ENCODE data around the gene HMOX1.
A peak's percentile ranks its signal among the peaks of the same experiment; 100 is the strongest.
"Not testable (repeated sequence)": the region's sequence is repeated elsewhere in the genome, so short reads cannot be mapped to it uniquely, and the experiment has no call there.

The HMOX1 gene

DNA sequence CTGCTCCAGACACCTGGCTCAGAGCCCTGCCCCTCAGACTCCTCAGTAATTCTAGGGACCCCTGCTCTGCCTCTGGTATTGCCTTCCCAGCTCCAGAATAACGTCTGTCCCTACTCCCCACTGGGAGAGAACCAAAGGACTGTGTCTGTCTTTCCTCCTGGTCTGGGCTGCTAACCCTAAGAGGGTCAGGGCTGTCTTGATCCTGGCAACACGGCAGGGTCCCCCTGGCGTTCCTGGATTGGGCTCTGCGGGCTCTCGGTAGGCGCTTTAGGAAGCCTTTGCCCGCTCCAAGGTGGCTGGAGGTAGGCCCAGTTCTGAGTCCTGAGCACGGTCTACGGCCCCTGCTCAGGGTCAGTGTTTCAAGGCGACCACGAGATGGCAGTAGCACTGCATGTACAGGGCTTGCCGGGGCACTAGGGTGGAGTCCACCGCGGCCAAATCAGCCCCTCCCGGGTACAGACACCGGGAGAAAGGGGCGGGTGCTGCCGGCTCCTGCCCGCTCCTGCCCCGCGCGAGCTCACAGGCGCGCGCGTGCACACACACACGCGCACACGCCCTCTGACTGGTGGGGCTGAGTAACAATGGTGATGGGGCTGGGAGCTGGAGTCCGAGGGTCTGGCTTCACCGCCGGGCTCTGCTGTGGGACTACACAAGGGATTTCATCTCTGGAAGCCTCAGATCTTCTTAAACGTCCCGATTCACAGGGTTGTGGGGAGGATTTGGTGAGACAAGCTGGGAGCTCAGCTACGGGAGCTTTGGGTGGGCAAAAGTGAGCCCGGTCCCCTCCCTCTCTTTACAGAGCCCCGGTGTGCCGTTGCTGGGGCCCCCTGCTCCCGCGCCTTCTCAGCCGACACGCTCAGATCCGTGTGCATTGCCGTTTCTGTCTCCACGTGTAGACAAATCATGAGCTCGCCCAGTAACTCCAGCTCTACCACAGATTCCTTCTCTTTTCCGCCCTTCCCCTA lies 30.1 kb upstream of the HMOX1 start:
- peak; percentile 82 for DNase-seq

DNA sequence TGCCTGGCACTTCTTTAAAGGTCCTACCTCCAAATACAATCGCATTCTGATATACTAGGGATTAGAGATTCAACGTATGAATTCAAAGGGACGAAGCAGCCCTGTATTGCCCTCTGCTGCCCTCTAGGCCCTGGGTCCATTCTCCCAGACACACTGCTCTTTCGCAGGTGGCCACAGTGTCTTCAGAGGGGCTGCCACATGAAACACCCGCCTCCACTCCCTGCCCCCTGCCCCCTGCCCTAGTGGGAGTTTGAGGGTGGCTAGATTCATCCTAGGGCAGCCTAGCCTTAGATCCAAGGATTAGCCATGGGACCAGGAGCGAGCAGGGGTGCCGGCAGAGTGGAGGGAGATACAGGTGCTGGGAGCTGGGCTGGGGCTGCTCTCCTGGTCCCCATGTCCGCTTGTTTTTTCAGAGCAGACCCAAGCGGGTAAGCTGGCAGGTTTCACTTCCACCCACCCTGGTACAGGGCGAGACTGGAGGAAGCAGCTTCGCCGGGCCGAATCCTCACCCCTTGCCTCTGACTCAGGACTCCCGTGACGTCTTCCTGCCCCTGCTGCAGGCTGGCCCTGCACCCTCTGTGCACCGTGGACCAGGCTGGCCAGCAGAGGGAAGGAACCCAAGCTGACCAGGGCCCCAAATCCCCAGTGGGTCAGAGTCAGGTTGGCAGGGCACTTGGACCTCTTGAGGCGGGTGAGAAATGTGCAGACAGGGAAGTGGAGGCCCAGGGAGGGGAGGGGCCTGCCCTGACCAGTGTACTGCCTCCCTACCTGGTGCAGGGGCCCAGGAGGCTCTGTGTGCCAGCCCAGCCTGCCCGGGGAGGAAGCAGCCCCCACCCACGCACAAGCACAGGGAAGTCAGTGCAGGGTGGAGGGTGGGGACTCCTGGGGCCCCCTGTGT lies 28.4 kb upstream of the HMOX1 start:
- peak; percentile 34 for DNase-seq

DNA sequence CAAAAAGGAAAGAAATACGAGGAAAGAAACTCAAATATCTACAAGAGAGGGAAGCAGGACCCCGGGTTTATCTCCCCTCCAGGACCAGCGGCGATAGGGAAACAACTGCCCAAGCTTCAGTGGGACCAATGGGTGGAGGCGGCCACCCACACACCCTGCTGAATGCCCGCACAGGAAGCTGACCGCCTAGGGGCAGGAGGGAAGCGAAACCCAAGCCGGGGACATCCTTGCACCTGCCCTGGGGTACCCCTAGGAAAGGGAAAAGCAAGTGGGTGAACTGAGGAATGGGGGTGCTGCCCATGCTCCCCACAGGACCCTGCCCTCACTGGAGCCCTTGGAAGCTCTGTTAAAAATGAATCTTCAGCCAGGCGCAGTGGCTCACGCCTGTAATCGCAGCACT lies 27.6 kb upstream of the HMOX1 start:
- DNase-seq = no peak

DNA sequence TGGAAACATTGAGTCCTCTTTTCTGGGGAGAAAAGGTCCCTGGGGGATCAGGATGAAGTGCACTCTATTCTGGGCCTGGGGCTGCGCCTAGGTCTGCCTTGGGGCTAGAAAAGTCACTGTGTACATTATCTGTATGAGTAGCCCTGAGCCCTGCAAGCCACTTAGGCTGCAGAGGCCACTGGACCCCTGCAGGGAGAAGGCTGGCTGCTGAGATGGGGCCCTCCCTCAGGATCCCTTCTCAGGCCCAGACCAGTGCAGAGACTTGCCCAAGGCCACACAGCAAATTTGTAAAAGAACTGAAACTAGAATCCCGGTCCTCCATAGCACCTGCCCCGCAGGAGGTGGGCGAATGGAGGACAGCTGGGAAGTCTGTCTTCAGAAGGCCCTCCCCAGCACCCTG lies 26.8 kb upstream of the HMOX1 start:
- no peak for DNase-seq

DNA sequence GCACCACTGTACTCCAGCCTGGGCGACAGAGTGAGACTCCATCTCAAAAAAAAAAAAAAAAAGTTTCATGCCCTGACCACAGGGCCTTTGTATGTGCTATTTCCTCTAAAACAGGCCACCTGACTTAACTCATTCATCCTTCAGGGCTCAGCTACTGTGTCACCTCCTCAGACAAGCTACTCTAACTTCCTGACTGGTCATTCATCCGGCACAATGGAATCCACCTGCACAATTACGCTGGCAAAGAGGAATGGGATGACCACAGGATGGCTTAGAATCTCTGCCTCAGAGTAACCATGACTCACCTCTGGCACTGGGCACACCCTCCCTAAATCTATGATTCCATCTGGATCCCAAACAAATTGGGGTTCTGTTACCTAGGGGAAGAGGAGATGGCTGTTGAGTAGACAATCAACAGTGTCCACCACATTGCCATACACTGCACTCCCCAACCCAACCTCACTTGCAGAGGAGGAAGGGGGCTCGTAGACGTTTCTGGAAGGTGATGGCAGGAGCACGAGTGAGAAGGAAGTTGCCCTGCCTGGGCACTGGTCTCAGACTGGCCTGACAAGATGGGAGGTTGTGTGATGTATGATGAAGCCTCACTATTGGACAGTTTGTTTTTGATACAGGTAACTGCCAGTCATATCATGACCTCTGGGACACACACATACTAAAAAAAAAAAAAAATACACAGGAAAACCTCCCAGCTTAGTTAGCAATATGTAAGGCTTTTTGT lies 22.8 kb upstream of the HMOX1 start:
- no peak for DNase-seq

DNA sequence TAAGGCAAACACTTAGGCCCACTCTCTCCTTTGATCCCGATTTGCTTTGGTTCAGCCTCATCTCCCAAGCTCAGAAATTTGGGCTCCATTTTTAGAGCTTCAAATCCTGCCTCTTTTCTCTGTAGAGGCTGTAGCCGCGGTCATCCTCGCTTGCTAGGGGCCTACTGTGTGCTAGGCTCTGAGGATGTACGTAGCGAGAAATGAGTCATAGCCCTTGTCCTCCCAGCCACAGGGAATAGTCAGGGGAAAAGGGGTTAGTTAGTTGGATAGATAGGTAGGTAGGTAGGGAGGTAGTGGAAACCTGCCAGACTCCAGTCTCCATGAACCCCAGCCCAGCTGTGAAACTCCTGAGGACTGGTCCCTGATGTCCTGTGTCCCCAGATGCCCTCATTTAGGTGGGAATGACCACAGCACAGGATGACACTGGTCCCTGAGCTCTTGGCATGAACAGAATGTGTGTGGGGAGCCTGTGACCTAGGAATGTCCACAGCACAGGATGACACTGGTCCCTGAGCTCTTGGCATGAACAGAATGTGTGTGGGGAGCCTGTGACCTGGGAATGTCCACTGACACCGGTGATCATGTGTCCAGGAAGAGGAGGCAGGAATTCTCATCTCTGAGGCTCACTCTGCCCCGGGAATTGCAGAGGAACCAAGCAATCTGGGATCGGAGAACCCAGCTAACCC lies 21.4 kb upstream of the HMOX1 start:
- no peak for DNase-seq

DNA sequence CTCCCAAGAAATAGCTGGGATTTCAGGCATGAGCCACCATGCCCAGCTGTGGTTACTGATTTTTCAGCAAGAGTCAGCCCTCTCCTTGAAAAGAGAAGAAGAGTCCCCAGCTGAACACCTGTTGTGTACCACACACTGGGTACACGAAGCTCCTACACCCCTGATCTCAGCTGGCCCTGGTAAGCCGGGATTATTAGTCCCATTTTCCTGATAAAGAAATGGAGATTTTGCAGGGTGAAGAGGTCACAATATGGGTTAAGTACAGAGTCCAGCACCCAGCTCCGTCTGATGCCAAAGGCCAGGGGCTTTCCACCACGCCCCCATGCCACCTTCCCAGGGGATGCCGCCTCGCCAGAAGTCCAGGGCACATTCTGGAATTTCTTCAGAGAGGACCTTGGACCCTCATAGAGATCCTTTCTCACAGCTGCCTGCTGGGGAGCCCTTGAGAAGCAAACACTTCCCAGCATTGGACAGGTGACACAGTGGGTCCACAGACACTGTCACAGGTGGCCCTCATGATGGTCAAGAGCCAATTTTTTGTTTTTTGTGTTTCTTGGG lies 19.8 kb upstream of the HMOX1 start:
- DNase-seq = no peak

DNA sequence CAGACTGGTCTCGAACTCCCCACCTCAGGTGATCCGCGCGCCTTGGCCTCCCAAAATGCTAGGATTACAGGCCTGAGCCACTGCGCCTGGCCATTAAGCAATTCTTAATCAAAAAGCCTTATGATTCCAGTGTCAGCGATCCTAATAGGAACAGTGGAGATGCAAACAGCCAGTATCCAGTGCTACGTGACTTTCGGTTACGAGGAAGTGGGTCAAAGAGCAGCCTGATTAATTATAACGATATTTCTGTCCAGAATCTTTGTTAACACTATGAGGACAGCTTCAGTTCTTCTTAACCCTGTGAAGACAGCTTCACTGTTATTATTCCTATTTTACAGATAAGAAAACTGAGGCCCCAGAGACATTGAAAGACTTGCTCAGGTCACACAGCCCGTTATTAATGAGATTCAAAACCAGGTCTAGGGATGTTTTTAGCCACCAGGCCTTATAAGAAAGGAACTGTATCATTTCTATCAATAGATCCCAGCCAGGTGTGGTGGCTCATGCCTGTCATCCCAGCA lies 17.3 kb upstream of the HMOX1 start:
- no peak for DNase-seq

DNA sequence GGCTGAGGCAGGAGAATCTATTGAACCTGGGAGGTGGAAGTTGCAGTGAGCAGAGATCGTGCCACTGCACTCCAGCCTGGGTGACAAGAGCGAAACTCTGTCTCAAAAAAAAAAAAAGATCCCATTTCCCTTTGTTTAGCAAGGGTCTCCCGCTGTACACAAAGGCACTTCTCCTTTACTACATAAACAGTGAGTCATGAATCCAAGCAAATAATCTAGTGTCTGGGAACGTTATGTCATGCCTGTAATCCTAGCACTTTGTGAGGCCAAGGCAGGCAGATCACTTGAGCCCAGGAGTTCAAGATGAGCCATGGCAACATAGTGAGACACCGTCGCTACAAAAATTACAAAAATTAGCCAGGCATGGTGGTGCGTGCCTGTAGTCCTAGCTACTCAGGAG lies 16.7 kb upstream of the HMOX1 start:
- not testable (repeated sequence) for DNase-seq

DNA sequence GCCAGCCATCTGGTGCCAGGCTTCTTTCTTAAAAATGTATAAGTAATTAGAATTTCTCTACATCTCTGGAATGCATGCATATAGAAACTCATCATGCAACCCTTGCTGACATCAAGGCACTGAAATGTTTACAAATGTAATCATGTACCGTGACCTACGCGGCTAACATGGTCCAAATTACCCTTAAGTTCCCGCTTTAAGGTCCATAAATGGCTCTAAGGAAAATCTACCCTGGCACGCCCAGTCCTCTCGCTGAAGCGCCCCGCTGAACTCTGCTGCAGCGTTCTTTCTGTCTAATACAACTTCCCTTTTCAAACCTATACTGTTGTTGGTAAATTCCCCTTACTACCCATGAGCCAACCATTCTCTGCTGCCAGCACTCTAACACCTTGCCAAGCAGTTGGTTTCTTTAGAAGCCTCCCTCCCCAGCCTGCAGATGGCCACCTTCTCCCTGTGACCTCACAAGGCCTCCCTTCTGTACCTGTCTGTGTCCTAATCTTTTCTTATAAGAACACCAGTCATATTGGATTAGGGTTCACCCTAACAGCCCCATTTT lies 13.5 kb upstream of the HMOX1 start:
- no peak for DNase-seq

DNA sequence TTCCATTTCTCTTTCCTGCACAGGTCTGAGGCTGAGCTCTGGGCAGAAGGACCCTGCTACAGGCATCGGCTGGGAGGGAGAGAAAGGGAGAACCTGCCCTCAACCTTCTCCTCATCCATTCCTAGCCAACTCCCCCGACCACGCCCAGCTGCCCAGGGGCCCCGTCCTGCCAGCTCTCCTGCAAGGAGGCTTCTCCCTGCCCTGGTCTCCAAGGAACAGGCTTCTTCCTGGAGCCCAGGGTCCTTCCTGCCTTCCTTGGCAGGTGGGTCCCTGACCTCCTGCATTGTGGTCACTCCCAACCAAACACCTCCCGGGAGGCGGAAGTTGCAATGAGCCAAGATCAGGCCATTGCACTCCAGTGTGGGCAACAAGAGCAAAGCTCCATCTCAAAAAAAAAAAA lies 12.5 kb upstream of the HMOX1 start:
- DNase-seq = no peak

DNA sequence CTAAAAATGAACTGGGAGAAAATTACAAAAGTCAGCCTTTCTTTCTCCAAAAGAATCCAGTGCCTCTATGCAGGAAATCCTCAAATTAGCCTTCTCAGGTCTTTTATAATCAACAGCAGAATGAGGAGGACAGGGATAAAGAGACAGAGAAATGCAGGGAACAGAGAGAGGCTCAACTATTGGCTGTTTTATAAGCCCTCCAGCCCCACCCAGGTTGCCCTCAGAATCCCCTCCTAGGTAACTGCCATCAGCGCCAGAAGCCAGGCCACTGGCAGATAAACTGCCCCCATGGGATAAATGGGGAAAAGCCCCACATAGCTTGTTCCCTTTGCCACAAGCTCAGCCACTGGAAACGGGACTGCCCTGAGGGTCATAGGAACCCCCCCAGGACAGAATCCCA lies 10.9 kb upstream of the HMOX1 start:
- DNase-seq = no peak

DNA sequence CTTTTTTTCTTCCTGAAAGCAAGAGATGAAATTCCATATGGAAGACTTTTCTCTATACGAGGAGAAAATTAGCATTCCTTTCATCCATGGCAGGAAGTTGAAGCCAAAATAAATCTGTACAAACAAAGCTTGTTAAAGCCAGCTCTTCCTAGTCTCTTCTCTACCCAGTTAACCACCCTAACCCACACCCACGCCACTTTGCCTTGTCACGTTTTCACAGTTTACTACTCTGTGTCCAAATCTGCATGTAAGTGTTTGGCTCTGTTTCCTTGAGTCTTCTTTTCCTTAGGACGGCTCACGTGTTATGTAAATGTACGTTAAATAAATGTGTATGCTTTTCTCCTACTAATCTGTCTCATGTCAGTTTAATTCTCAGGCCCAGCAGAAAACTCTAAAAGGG lies 7.1 kb upstream of the HMOX1 start:
- no peak for DNase-seq

DNA sequence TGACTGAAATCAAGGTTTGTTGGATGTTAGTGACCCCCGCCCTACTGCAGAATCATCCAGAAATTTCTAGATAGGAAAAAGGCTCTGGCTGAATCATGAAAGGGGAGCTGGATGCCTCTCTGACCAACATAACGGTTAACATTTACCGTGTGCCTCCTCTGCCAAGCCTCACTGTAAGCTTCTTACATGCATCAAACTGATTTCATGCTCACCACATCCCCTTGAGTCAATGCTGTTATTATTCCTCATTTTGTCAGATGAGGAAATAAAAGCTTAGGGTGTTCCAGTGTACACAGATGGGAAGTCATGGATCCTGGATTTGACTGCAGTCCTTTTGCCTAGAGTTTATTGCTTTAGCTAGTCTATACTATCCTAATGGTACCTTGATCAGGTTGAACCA lies 5.9 kb upstream of the HMOX1 start:
- no peak for DNase-seq

DNA sequence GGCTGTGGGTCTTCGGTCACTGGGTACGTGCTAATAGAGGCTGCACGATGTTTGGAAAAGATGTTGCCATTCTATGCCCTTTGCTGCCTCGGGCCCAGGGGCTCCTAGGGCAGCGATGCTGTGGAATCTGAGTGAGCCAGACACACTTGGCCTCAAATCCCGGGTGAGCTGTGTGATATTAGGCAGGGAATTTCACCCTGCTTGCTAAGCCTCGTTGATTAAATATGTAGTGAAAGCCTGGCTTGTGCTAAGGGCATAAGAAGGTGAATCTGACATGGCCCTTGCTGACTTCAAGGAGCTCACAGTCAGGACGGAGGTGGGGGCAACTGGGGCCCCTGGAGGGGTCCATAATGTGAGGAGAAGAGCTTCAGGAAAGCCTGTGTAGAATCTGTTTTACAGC lies 5.4 kb upstream of the HMOX1 start:
- DNase-seq = no peak

DNA sequence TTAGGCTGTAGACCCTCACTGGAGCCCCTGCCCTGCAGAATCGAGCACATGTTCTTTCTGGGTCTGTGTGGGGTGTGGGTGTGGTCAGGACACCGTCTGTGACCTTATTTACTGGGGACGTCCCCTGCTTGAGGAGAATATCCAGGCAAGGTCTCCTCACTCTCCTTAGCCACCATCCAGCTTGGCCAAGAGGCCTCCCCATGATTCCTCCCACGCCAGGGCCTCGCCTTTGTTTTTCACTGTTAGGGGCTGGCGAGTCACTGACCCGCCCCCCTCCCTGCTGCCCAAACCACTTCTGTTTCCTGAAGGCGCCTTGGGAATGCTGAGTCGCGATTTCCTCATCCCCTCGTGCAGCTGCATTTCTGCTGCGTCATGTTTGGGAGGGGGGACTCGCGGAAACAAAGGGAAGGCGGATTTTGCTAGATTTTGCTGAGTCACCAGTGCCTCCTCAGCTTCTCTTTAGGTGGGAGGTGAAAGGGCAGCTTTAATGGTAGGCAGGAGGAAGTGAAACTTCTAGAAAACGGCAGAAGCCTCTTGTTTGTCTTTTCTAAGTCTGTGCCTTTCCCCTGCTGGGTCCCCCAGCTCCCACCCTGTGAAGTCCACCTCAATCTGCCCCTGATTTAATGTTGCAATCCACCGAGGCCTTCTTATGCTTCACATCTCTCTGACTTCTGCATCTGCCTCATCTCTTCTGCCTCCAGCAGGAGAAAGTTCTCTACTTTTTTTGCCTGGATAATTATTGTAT lies 4.0 kb upstream of the HMOX1 start:
- DNase-seq = no peak

DNA sequence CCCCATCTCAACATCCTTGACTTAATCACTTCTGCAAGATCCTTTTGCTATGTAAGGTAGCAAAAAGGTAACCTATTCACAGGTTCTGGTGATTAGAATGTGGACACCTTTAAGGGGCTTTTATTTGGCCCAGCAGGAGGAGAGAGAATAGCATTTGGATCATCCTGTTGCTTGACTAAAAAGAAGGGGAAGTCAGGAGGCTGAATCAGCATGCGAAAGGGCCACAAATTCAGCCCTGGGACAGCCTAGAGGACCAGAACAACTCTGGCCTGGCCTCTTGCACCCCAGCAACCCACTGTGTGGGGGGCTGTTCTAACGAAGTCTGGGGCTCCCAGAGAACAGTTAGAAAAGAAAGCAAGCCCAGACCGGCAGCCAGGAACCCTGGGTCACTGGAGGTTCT lies 3.2 kb upstream of the HMOX1 start:
- DNase-seq = no peak

DNA sequence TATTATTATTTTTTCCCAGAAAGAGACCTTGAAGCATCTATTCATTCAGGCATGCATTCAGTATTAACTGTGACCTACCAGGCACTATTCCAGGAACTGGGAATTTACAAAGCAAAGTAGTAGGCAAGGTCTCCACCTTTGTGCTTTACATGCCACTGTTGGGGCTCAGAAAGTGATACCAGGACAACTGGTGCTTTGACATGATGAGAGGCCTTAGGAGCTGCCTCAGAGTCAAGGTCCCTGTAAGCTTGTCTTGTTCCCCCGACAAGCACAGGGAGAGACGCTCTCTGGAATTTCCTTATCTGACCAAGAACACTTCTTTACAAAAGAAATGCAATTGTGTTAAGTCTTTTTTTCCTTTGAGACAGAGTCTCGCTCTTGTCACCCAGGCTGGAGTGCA lies 2.3 kb upstream of the HMOX1 start:
- no peak for DNase-seq

DNA sequence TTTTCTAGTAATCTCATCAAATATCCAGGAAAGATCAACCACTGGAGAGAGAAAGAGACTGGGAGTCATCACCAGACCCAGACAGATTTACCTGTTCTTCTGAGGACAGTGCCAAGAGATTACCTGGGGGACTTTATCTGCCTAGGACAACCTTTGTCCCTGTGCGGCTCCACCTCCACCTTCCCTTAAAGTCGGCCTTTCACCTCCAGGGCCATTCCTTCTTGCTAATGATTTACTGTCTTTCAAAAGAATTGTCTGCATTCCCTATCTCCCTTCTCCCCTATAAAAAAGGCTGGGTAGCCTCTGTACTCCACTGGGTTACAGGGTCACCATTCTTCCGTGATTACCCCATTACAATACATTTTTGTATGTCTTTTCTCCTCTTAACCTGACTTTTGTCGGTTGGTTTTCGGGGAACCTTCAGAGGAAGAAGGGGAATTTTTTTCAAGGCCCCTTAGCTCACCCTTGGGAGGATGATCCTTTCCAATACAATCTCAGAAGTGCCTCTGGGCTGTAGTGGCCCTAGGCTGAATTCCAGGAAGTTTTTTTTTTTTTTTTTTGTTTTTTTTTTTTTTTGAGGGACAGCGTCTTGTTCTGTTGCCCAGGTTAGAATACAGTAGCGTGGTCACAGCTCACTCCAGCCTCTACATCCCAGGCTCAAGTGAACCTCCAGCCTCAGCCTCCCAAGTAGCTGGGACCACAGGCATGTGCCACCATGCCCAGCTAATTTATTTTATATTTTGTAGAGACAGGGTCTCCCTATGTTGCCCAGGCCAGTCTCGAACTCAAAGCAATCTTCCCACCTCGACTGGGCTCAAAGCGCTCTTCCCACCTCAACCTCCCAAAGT lies 1.5 kb upstream of the HMOX1 start:
- no peak for DNase-seq

DNA sequence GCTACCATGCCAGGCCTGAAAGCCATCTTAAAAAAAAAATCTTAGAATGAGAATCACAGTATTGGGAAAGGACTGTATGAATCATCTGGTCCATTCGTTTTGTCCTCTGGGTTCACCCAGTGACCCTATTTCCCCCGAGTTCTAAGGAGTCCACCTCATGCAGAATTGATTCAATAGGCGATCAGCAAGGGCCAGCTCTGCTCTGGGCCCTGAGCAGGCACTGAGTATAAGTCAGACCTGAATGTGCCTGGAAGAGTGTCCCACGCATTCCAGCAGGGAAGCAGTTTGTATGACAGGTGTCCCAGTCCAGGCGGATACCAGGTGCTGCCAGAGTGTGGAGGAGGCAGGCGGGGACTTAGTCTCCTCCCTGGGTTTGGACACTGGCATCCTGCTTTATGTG lies 883 bp upstream of the HMOX1 start:
- DNase-seq = no peak

All from activated T-cell treated with anti-CD3 and anti-CD28 coated beads, Interleukin-2, amount 50 U/mL, for 1 hour (primary cell).